Activated naive CD4-positive, alpha-beta T cell (primary cell): ENCODE results near the gene NEUROG2.

Source experiments
- DNase-seq, 4 experiments: peaks; one replicate each; lab custom pipeline; 2025; lab: John Stamatoyannopoulos, UW

NEUROG2 gene

DNA sequence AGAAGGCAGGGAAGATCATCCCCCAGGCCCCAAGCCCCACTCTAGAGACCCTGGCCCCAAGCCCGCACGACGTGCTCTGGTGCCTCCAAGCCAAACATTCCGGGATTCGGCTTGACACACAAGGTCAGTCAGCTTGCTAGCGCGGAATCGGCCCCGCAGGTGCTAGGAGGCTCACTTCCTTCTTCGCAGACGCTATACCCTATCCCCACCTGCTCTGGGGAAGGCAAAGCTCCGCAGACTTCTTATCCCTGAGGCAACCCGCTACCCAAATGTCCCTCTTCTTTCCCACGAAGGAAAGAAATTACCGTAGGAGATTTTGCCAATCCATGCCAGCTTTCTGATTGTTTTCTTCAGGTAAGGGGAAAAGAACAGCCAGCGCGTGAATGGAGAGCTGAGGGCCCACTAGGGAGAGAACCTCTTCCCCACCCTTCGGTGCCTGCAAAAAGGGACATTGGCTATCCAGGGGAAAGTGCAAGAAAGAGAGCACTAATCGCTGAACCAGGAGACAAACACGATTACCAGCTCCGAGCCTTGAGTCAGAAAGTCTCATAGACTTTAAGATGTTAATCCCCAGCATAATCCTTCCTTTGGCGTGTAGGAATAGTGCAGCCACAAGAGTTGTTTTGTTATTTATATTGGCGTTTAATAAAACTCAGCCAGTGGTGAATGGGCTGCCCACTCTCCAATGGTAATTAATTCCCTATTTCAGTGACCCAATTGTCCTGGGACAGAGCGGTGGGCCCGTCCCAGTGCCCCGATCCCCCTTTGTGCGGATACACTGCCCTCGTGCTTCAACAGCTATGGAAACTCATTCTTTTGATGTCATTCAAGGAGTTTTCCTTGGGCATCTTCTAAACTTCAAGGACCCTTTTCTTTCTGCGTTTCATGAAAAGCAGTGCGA, 5.4 kb upstream of the NEUROG2 start:
- no peak for DNase-seq

DNA sequence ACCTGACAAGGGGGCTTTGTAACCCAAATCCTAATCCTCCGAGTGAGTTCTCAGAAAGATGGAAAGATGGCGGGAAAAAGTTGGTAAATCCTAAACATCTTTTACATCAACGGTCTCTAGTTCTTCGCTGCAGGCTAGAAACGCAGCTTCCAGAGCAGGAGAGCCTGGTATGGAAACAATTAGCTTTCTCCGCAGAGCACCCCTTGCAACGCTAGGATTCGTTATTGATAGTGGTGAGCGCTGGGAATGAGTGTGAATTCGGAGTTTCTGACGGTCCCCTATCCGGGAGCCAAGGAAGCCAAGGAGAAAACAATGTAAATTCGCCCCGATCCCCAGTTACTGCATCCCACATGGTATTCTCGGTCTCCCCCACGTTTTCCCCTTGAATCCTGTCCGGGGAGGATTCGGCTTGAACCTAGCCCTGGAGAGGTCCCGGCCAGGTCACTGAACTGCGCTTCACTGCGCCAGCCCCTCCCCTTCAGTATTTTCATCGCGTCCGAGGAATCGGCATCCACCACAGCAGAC, 4.7 kb upstream of the NEUROG2 start:
- DNase-seq: no peak

- no peak for DNase-seq
Observed at GRCh38 chr4:112519689-112520597, 4.0 kb upstream of the NEUROG2 start.

DNA sequence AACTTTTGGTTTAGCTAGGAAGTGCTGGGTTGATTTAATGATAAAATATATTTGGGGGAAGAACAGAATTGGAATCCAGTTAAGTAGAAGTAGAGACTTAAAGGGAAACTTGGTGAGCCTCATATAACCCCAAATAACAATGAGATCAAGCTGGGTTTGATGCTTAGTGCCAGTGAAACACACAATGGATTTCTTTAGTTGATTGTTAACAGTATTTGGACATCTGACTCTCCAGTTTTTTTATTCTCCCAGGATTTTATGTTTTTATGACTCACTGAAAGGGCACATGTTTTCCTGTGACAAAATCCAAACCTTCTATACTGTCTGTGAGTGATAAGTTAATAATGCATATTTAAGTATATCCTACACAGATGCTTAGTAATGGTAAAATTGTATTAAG, 2.7 kb upstream of the NEUROG2 start:
- no peak for DNase-seq

GRCh38 chr4:112517911-112518310, 1.9 kb upstream of the NEUROG2 start:
- no peak for DNase-seq

DNA sequence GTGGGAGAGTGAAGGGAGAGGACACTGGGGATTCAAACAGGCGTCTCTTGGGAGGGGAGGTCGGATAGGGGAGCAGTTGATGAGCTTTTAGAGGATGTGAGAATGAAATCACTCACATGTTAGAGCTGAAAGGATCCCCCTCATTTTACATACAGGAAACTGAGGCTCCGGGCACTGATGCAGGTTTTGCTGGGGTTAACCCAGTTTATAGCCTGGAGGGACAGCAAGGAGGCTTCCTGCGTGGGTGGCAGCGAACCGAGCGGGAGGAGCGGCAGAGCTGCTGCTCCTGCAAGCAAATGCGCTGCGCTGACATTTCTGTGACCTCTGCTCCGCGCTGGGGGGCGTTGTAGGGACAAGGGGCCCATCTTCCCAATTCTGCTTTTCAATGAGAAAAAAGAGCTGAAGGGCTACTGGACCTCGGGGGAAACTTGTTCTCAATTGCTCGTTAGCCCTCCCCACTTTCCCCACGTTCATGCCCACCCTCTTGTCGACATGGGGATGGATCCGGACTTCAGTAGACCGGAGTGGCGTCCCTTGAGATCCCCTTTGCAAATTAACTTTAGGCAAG, 1.2 kb upstream of the NEUROG2 start:
- DNase-seq: no peak

- no peak for DNase-seq
Observed at GRCh38 chr4:112516471-112517066, 589 bp upstream of the NEUROG2 start.

GRCh38 chr4:112515198-112516065, 548 bp downstream of the NEUROG2 start:
- DNase-seq: peak in 2 of 4 experiments; percentile 2 to 5

- DNase-seq: no peak
Observed at GRCh38 chr4:112514647-112515197, 1.3 kb downstream of the NEUROG2 start.

DNA sequence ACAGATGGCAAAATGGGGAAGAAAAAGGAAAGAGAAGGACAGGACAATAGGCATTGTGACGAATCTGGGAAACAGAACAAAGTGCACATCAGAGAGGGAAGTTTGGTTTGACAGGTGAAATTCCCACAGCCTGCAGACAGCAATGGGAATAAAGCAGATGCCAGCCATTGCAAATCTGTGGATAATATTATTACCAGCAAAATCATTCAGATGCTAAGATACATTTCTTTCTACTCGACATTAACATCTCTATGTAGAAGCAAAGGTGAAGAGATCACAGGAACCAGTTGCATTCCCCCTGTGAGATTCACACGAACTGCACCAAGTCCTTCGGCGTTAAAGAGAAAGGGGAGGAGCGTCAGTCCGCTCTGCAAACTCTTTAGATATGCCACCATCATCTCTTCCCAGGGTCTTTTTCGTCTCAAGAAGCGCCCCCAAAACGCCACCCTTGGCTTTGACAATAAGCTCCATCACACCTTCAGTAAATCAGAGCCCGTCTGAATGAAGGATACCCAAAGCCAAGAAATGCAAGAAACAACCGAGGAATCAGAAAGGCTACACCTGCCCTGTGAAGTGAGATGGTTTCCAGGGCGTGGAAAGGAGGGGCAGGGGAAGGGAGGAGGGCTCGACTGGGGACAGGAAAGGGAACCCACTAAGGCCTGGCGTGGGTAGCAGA, 1.9 kb downstream of the NEUROG2 start:
- no peak for DNase-seq

DNA sequence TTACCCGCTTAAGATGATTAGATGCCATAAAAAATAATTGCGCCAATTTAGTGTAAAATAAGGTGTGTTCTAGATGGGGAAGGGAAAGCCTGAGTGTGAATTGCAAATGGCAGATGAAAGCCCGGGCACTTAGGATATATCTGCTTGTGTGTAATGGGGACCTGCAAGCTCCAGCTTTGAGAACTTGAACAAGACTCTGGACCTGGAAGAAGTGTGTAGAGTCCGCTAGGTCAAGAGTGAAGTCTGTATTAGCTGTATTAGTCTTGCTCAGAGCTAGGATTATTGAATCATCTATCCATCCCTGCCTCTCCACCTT, 4.2 kb downstream of the NEUROG2 start:
- DNase-seq: no peak

GRCh38 chr4:112511093-112511802, 4.7 kb downstream of the NEUROG2 start:
- DNase-seq: no peak

GRCh38 chr4:112510291-112511092, 5.5 kb downstream of the NEUROG2 start:
- DNase-seq: no peak

- no peak for DNase-seq
Observed at GRCh38 chr4:112509243-112510141, 6.5 kb downstream of the NEUROG2 start.

GRCh38 chr4:112508356-112508755, 7.6 kb downstream of the NEUROG2 start:
- DNase-seq: no peak

- no peak for DNase-seq
Observed at GRCh38 chr4:112504807-112505206, 11.2 kb downstream of the NEUROG2 start.

GRCh38 chr4:112502871-112503270, 13.1 kb downstream of the NEUROG2 start:
- DNase-seq: no peak

DNA sequence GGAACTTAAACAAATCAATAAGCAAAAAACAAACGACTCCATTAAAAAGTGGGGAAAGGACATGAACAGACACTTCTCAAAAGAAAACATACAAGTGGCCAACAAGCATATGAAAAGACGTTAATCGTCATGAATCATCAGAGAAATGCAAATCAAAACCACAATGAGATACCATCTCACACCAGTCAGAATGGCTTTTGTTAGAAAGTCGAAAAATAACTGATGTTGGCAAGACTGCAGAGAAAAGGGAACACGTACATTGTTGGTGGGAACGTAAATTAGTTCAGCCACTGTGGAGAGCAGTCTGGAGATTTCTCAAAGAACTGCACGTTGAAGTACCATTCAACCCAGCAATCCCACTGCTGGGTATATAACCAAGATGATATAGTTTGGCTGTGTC, 23.7 kb downstream of the NEUROG2 start:
- DNase-seq: no peak
